Neural crest cell (in vitro differentiated cells): ENCODE data around the gene MYL7. TPM values are rescaled to one million over a fixed set of nuclear protein-coding genes. Genes with fewer than 3 reads are reported as not detected.

ENCODE experiments used
- DNase-seq: peaks from one replicate; pipeline ENCODE4 v3.0.0; 2021; ENCODE audit warnings: low read depth, mixed read lengths, low spot score
- H3K27ac Mint-ChIP-seq: one replicate; pipeline ENCODE4 v1.8.0; 2021; ENCODE audit warnings: mild to moderate bottlenecking, mixed read lengths; ENCODE audit not compliant: unreplicated experiment
- H3K27me3 Mint-ChIP-seq: 2 replicates; pipeline ENCODE4 v1.8.0; 2021; ENCODE audit warnings: low read depth, mild to moderate bottlenecking, mixed read lengths
- H3K36me3 Mint-ChIP-seq: 2 replicates; pipeline ENCODE4 v1.8.0; 2021; ENCODE audit warnings: low read depth, mild to moderate bottlenecking, mixed read lengths
- H3K4me1 Mint-ChIP-seq: 2 replicates; pipeline ENCODE4 v1.8.0; 2021; ENCODE audit warnings: mixed read lengths
- H3K4me3 Mint-ChIP-seq: one replicate; pipeline ENCODE4 v1.8.0; 2021; ENCODE audit warnings: mild to moderate bottlenecking, mixed read lengths
- H3K9me3 Mint-ChIP-seq: 2 replicates; pipeline ENCODE4 v1.8.0; 2021; ENCODE audit warnings: mixed read lengths
- CTCF ChIP-seq: fragments of 200-600 bp; sonication (generic); conservative IDR thresholded peaks from 2 replicates; pipeline ENCODE4 v1.5.0; 2021; ENCODE audit warnings: antibody characterized with exemption, mild to moderate bottlenecking
- total RNA-seq: library from RNA; stranded (reverse); gene quantifications from 2 replicates; pipeline ENCODE4 v1.2.1, GENCODE V29; 2021

MYL7 gene
- total RNA-seq, 1 donor from 2014 or later, result not detected

DNA sequence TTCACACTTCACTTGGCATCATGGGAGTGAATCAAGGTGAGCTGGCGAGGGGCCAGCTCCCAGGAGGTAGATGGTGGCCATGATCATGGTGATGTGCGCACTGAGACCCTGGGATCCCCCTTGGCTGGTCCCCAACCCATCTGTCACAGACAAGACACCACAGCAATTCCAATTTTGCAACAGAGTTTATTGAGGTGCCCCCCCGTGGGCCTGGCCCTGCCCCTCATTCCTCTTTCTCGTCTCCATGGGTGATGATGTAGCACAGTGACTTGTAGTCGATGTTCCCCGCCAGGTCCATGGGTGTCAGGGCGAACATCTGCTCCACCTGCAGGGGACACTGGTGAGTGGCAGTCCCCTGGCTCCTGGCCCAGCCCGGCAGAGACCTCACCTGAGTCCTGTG is 2.4 kb downstream of the MYL7 start:
- Mint-ChIP-seq H3K27ac (no peak overlapping the region), H3K36me3 (no peaks in the 10 kb centered on the region), H3K4me3 (no peak overlapping the region), H3K27me3 (peaks cover 5% of the 10 kb centered on the region), H3K9me3 (no peaks in the 10 kb centered on the region), H3K4me1 (no peaks in the 10 kb centered on the region)
- DNase-seq, result no peak
- TF ChIP-seq CTCF, result no peak

- no peak overlapping the region for H3K27ac Mint-ChIP-seq
- no peaks in the 10 kb centered on the region for H3K27me3 Mint-ChIP-seq
- H3K4me1 Mint-ChIP-seq, result no peaks in the 10 kb centered on the region
- H3K4me3 Mint-ChIP-seq, result no peak overlapping the region
- no peaks in the 10 kb centered on the region for H3K36me3 Mint-ChIP-seq
- no peak for TF ChIP-seq CTCF
- no peak for DNase-seq
- H3K9me3 Mint-ChIP-seq, result no peaks in the 10 kb centered on the region
Measured at GRCh38 chr7:44136731-44137130, 4.4 kb downstream of the MYL7 start.

GRCh38 chr7:44134943-44135628 is 6.0 kb downstream of the MYL7 start:
- no peaks in the 10 kb centered on the region for H3K36me3 Mint-ChIP-seq
- no peaks in the 10 kb centered on the region for H3K9me3 Mint-ChIP-seq
- no peaks in the 10 kb centered on the region for H3K27me3 Mint-ChIP-seq
- no peak overlapping the region for H3K4me3 Mint-ChIP-seq
- no peak for TF ChIP-seq CTCF
- H3K4me1 Mint-ChIP-seq, result no peaks in the 10 kb centered on the region
- no peak for DNase-seq
- H3K27ac Mint-ChIP-seq, result no peak overlapping the region

DNA sequence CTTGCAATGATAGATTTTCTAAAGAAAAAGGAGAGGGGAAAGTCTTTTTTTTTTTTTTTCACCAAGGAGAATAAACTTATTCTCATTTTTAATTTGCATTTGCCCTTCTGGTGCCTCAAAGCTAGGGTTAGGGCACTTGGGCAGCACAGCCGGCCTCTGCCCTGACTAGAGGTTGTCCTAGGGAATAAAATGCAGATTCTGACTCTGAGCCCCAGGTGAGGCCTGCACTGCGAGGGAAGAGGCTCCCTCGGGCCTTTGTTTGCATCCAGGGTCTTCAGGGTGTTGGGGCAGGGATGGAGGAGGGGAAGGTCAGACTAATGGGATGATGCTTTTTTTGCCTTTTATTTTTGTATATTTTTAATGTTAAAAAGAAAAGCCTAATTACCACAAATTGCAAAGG is 7.8 kb downstream of the MYL7 start:
- DNase-seq, result no peak
- no peaks in the 10 kb centered on the region for H3K36me3 Mint-ChIP-seq
- TF ChIP-seq CTCF, result no peak
- H3K27me3 Mint-ChIP-seq, result no peaks in the 10 kb centered on the region
- no peak overlapping the region for H3K27ac Mint-ChIP-seq
- H3K4me3 Mint-ChIP-seq, result no peak overlapping the region
- H3K4me1 Mint-ChIP-seq, result no peaks in the 10 kb centered on the region
- H3K9me3 Mint-ChIP-seq, result no peaks in the 10 kb centered on the region

DNA sequence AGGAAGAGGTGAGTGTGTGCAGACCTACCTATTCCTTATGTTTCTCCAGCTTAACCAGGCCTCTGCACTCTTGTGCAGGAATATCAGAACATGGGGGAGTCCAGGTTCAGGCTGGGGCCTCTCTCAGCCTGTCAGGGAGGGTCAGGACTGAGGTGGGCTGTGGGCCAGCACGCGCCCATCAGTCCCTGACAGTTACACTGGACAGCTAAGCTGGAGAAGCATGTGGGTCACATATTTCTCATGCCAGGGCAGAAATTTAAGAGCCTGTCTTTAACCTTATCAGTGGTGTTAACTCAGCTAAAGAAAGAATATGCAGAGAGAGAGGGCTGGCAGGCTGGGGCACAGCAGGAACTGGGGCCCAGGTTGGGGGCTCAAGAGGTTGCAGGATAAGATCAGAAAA is 9.1 kb downstream of the MYL7 start:
- TF ChIP-seq CTCF, result no peak
- Mint-ChIP-seq H3K27me3 (no peaks in the 10 kb centered on the region), H3K4me1 (no peaks in the 10 kb centered on the region), H3K9me3 (peaks cover 8% of the 10 kb centered on the region), H3K4me3 (no peak overlapping the region), H3K27ac (no peak overlapping the region), H3K36me3 (peaks cover 2% of the 10 kb centered on the region)
- DNase-seq, result no peak
